ENCODE results near the gene GCNT2.

DNA sequence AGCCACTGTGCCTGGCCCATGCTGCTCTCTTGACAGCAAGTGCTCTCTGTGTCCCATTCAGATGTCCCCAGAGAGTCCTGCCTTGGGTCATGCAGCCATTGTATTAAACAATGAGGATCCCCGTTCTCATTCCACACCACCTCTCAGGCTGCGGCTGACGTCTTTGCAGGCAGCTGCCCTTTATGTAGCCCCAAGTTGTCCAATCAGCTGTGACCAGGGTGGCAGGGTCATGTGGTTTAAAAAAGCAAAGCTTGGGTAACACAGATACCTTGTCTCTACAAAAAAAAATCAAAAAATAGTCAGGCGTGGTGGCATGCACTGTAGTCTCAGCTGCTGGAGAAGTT, 13.2 kb downstream of the GCNT2 start:
- TF ChIP-seq, protein P1, sequence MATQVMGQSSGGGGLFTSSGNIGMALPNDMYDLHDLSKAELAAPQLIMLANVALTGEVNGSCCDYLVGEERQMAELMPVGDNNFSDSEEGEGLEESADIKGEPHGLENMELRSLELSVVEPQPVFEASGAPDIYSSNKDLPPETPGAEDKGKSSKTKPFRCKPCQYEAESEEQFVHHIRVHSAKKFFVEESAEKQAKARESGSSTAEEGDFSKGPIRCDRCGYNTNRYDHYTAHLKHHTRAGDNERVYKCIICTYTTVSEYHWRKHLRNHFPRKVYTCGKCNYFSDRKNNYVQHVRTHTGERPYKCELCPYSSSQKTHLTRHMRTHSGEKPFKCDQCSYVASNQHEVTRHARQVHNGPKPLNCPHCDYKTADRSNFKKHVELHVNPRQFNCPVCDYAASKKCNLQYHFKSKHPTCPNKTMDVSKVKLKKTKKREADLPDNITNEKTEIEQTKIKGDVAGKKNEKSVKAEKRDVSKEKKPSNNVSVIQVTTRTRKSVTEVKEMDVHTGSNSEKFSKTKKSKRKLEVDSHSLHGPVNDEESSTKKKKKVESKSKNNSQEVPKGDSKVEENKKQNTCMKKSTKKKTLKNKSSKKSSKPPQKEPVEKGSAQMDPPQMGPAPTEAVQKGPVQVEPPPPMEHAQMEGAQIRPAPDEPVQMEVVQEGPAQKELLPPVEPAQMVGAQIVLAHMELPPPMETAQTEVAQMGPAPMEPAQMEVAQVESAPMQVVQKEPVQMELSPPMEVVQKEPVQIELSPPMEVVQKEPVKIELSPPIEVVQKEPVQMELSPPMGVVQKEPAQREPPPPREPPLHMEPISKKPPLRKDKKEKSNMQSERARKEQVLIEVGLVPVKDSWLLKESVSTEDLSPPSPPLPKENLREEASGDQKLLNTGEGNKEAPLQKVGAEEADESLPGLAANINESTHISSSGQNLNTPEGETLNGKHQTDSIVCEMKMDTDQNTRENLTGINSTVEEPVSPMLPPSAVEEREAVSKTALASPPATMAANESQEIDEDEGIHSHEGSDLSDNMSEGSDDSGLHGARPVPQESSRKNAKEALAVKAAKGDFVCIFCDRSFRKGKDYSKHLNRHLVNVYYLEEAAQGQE (IDR thresholded peaks at IDR 0.05; ENCODE audit: insufficient read depth in 1 of 2, low read depth in 2 of 2, low read length in 2 of 2) = no peak
- TF ChIP-seq TAF1 (IDR thresholded peaks at IDR 0.05; ENCODE audit: borderline replicate concordance, insufficient read depth, low read length) (no peak), FOXP2 (optimal IDR thresholded peaks at IDR 0.05; ENCODE audit: borderline replicate concordance, extremely low read depth, extremely low read length, insufficient read depth) (no peak), POLR2AphosphoS5 (IDR thresholded peaks at IDR 0.05; ENCODE audit: low read depth, low read length) (no peak)
